DMS79 treated with DMSO at 0.1 percent for 48 hours (cell line): ENCODE measurements around the gene SNX3.
"Not testable (repeated sequence)": the region's sequence is repeated elsewhere in the genome, so short reads cannot be mapped to it uniquely, and the experiment has no call there.

Experiments used
- DNase-seq: peaks from one replicate; lab custom pipeline; 2025; lab: John Stamatoyannopoulos, UW

The SNX3 gene

DNA sequence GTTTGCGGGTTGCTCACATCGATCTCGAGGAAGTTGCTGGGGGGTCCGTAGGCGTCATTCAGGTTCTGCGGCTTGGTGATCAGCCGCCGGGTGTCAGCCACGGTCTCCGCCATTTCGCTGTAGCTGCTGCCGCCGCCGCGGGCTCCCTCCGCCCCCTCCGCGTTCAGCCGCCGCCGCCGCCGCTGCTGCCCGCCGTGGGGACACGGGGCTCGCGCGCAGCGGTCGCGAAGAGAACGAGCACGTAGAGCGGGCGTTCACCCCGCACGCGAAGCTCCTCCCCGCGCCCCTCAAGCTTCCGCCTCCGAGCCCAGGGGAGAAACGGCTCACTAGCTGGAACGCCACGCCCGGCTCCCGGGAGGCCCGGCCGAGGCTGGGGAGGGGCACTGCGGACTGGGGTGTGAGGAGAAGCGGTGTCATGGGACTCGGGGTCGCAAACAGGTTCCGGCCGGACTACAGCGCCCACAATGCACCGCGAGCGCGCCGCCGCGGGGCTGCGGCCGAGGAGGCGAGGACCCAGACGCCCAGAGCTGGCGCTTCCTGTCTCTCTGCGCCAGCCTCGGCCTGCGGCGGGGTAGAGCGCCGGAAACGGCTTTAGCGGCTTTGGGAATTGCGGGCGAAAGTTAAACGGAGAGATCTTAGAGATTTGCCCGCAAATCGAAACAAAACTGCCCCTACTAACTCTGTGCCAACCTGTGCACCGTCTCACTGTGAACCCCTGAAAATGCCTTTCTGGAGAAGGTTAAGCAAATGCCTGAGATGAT, at the start of gene SNX3:
SNX3 (minus strand) TSS at position 232 of the 761 bp plus-strand sequence; CDS start at position 113, 119 bp downstream.
- peak; percentile 89 for DNase-seq

- DNase-seq, result no peak
Measured at GRCh38 chr6:108309844-108310243, 49.0 kb upstream of the SNX3 start.

DNA sequence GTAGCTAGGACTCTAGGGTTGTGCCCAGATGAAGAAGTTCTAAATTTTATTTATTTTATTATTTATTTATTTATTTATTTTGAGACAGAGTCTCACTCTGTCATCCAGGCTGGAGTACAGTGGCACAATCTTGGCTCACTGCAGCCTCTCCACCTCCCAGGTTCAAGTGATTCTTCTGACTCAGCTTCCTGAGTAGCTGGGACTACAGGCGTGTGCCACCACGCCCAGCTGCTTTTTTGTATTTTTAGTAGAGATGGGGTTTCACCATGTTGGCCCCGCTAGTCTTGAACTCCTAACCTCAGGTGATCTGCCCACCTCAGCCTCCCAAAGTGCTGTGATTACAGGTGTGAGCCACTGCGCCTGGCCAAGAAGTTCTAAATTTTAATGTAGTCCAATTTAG, 47.8 kb upstream of the SNX3 start:
- not testable (repeated sequence) for DNase-seq

GRCh38 chr6:108304646-108305045, 43.8 kb upstream of the SNX3 start:
- DNase-seq, result no peak

DNA sequence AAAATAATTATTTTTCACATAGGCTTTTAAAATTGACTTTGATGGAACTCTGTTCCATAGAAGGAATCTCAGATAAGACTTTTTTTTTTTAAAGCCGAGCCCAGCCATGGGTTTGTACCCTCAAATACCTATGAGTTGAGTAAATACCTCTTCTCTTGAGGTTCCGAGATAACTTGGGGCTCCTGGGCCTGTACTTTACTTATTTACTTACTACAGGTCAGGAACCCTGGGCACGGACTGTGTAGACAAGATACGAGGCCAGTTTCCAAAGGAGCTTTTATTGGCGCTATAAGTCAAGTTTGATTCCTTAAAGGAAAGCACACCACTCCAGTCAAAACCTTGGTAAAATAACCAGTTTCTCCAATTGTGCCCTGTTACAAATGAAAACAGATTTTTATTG, 41.5 kb upstream of the SNX3 start:
- DNase-seq, result no peak

DNA sequence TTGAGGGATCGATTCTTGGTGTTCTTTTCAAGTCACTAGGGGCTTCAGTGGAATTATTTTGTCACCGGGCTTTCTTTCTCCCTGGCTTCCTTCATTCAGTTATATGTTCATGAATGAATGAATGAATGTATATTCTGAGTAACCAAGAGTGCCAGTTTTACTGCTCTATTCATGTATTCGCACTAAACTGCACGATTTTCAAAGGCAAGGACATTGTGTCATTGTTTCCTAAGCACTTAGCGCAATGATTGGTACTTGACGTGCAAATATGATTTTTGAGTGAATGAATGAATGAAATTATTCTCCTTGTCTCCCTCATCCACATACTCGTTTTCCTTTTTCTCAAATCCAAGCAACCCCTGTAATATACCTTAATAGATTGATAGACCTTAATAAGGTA, 34.8 kb upstream of the SNX3 start:
- peak; percentile 49 for DNase-seq

- DNase-seq, result peak; percentile 95
Measured at GRCh38 chr6:108294727-108295625, 34.1 kb upstream of the SNX3 start, which contains the start of gene AFG1L. TSS of gene AFG1L (plus strand) at chr6:108295054. CDS start at chr6:108295080, 26 bp downstream.

DNA sequence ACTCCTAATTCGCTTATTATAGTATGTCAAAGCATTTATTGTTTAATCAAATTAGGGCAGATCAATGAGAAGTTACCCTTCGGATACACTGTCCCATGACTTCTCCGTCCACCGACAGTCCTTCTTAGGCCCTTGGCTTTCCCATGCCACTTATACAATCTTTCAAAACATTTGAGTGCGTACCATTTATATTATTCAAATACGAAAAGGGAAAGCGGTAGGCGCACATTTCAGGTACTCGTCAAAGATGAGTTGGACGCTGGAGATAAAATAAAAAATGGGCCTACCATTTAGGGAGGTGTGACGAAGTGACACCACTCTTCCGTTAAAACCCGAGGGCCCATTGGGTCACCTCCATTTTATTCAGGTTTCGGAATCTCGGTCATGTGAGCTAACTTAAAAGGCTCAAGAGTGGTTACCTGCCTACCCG, 33.5 kb upstream of the SNX3 start:
- DNase-seq, result no peak

DNA sequence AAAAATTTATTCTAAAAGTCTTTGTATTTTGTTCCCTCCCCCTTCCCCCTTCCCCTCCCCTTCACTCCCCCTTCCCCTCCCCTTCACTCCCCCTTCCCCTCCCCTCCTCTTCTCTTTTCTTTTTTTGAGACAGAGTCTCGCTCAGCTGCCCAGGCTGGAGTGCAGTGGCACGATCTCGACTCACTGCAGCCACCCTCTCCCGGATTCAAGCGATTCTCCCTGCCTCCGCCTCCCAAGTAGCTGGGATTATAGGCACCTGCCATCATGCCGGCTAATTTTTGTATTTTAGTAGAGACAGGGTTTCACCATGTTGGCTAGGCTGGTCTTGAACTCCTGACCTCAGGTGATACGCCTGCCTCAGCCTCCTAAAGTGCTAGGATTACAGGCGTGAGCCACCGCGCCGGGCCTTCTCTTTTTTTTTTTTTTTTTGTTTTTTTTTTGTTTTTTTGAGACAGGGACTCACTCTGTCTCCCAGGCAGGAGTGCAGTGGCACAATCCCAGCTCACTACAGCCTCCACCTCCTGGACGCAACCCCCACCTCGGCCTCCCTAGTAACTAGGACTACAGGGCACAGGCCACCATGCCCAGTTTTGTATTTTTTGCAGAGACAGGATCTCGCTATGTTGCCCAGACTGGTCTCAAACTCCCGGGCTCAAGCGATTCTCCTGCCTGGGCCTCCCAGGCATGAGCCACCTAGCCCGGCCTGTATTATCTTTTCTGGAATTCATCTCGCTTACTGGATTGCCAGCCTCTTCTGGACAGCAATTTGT, 32.9 kb upstream of the SNX3 start:
- no peak for DNase-seq

DNA sequence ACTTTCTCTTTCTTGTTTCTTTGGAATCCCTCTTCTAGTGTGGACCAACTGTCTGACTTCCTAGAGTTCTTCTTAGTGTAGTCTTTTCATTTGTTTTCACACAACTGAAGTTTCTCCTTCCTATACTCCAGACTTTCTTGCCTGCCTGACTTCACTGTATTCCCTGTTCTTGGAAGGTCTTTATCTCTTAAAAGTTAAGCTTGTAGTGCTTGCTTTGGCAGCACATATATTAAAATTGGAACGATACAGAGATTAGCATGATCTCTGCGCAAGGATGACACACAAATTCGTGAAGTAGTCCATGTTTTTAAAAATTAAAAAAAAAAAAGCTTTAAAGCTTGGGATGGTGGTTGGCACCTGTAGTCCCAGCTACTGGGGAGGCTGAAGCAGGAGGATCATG, 31.7 kb upstream of the SNX3 start:
- DNase-seq, result not testable (repeated sequence)

GRCh38 chr6:108291091-108291490, 30.3 kb upstream of the SNX3 start:
- no peak for DNase-seq

DNA sequence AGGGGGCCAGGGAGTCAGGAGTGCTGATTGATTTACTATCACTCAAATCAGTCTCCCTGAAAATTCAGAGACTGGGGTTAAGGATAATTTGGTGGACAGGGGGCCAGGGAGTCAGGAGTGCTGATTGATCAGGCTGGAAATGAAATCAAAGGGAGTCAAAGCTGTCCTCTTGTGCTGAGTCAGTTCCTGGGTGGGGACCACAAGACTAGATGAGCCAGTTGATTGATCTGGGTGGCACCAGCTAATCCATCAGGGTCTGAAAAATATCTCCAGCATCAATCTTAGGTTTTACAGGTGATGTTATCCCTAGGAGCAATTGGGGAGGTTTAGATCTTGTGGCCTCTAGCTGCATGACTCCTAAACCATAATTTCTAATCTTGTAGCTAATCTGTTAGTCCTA, 27.9 kb upstream of the SNX3 start:
- DNase-seq, result no peak

- DNase-seq, result no peak
Measured at GRCh38 chr6:108287373-108287772, 26.5 kb upstream of the SNX3 start.

GRCh38 chr6:108286366-108286765, 25.5 kb upstream of the SNX3 start:
- DNase-seq, result no peak

GRCh38 chr6:108285381-108285780, 24.5 kb upstream of the SNX3 start:
- DNase-seq, result no peak

DNA sequence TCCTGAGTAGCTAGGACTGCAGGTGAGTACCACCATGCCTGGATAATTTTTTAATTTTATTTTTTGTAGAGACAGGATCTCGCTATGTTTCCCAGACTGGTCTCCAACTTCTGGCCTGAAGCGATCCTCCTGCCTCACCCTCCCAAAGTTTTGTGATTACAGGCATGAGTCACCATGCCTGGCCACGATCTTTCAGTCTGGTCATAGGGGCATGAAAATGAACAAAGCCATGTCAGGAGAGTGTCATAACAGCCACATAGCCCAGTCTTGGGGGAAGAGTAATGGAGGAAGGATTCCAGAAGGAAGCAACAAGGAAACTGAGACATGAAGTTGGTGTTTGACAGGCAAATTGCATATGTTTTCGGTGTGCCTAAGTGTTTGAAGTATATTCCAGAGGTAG, 17.0 kb upstream of the SNX3 start:
- DNase-seq, result no peak

DNA sequence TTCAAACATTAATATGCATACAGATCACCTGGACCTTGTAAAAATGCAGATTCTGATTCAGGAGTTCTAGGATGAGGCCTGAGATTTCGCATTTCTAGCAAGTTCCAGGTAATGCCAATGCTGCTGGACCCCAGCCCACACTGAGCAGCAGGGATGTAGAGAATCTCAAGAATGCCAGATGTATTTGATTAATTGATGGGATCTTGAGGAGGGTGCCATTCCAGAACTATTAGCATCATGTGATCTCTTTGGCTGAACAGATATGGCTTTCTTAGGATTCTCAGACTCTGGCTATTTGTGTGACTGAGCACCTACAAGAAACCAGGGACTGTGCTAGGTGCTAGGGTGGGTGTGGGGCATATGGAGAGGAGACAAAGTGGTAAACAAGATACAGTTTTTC, 16.5 kb upstream of the SNX3 start:
- no peak for DNase-seq

- DNase-seq, result no peak
Measured at GRCh38 chr6:108275976-108276375, 15.1 kb upstream of the SNX3 start.

- no peak for DNase-seq
Measured at GRCh38 chr6:108274546-108274945, 13.7 kb upstream of the SNX3 start.

- DNase-seq, result not testable (repeated sequence)
Measured at GRCh38 chr6:108269955-108270354, 9.1 kb upstream of the SNX3 start.

GRCh38 chr6:108268845-108269244, 8.0 kb upstream of the SNX3 start:
- DNase-seq, result no peak

GRCh38 chr6:108263371-108263770, 2.5 kb upstream of the SNX3 start:
- no peak for DNase-seq
